Measurements from ENCODE around the gene BICD1. TPM values are rescaled to one million over a fixed set of nuclear protein-coding genes. Genes with fewer than 3 reads are reported as not detected.
"Not testable (repeated sequence)": the region's sequence is repeated elsewhere in the genome, so short reads cannot be mapped to it uniquely, and the experiment has no call there.

The BICD1 gene
- total RNA-seq, 1 donor from 2014 or later = 38.6 TPM

DNA sequence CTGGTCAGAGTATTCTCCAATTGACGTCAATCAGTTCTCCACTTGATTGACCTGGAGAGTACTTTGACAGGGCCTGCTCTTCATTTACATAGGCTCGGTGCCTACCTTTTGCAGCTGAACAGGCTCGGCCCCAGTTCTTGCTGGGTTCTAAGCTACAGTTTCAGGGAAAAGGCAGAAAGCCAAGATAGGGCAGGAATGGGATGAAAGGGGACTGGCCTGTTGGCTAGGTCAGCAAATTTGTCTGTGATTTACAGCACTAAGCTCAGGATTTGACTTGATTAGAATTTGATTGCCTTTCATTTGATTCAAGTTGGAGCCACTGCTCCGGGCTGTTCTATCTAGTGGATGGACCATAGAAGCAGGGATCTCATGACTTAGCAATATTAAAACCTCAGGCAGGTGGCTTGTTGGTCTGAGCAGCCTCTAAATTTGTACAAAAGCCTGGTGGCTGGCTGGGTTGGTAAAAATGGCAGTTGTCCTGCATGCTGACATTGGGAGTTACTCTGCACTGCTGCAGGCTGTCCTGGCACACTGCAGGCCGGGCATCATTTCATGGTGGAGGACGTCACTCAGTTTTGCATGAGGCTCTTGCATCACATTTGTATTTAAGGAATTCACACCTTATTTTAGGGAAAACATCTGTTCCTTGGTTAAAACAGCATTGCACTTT lies 71.8 kb downstream of the BICD1 start:
- Mint-ChIP-seq H3K36me3 (peaks cover 4% of the 10 kb centered on the region), H3K27me3 (ENCODE audit: low read depth) (no peaks in the 10 kb centered on the region), H3K4me3 (no peak overlapping the region), H3K4me1 (peaks cover 15% of the 10 kb centered on the region), H3K9me3 (no peaks in the 10 kb centered on the region), H3K27ac (no peak overlapping the region)
- TF ChIP-seq, protein P1, sequence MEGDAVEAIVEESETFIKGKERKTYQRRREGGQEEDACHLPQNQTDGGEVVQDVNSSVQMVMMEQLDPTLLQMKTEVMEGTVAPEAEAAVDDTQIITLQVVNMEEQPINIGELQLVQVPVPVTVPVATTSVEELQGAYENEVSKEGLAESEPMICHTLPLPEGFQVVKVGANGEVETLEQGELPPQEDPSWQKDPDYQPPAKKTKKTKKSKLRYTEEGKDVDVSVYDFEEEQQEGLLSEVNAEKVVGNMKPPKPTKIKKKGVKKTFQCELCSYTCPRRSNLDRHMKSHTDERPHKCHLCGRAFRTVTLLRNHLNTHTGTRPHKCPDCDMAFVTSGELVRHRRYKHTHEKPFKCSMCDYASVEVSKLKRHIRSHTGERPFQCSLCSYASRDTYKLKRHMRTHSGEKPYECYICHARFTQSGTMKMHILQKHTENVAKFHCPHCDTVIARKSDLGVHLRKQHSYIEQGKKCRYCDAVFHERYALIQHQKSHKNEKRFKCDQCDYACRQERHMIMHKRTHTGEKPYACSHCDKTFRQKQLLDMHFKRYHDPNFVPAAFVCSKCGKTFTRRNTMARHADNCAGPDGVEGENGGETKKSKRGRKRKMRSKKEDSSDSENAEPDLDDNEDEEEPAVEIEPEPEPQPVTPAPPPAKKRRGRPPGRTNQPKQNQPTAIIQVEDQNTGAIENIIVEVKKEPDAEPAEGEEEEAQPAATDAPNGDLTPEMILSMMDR (IDR thresholded peaks at IDR 0.05; ENCODE audit: unreplicated experiment) = no peak
- no peak for DNase-seq (ENCODE audit: low spot score in 2 of 2, unreplicated experiment in 2 of 2)

DNA sequence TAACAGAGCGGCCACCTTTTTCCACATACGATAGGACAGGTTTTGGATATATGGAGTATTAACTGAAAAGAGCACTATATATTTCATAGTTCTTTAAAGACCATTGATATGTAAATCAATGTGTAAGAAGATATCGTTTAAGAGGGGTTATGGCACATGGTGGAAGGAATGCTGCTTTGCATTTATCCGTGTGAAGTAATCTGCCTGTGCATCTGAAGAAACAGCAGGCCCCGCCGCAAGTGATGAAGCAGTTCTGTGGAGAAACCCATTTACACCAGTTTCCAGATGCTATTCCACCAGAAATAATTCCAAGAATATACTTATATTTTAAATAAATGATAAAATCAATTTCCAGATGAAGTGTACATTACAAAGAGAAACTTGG lies 72.4 kb downstream of the BICD1 start:
- Mint-ChIP-seq H3K27ac (no peak overlapping the region), H3K27me3 (ENCODE audit: low read depth) (no peaks in the 10 kb centered on the region), H3K4me3 (no peak overlapping the region), H3K9me3 (no peaks in the 10 kb centered on the region), H3K36me3 (peaks cover 4% of the 10 kb centered on the region), H3K4me1 (peaks cover 15% of the 10 kb centered on the region)
- TF ChIP-seq, protein P1 (IDR thresholded peaks at IDR 0.05; ENCODE audit: unreplicated experiment) = no peak
- no peak for DNase-seq (ENCODE audit: low spot score in 2 of 2, unreplicated experiment in 2 of 2)

DNA sequence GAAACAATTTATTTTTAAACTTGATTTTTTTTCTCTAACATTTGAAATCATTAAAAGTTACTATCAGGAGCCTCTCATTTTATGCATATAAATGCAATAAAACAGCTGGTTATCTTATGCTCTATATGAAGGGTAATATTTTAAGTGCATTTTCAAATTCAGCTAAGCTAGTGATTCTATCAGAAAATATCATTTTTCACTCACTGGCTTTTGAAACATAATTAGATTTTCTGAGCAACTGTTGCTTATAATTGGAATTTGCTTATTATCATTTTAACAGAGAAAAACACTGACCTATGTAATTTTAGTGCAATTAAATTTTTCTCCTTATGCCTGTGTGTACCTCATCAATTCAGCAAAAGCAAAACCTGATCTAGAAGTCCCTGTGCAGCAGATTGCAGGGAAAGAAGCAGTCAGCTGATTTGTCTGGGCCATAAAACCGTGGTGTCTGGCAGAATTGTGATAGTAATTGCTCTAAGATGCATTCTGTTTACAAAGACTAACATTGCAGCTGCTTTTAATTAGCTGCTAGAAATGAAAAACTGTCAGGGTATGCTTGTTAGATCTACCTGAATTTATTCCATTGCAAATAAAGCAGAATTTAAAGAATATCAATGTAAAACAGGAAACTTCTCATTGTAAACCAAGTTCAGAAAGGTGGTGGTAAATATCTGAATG lies 75.0 kb downstream of the BICD1 start:
- Mint-ChIP-seq H3K27me3 (ENCODE audit: low read depth) (no peaks in the 10 kb centered on the region), H3K27ac (no peak overlapping the region), H3K4me3 (no peak overlapping the region), H3K36me3 (no peaks in the 10 kb centered on the region), H3K9me3 (no peaks in the 10 kb centered on the region), H3K4me1 (peaks cover 15% of the 10 kb centered on the region)
- no peak for DNase-seq (ENCODE audit: low spot score in 2 of 2, unreplicated experiment in 2 of 2)
- TF ChIP-seq, protein P1 (IDR thresholded peaks at IDR 0.05; ENCODE audit: unreplicated experiment) = no peak

DNA sequence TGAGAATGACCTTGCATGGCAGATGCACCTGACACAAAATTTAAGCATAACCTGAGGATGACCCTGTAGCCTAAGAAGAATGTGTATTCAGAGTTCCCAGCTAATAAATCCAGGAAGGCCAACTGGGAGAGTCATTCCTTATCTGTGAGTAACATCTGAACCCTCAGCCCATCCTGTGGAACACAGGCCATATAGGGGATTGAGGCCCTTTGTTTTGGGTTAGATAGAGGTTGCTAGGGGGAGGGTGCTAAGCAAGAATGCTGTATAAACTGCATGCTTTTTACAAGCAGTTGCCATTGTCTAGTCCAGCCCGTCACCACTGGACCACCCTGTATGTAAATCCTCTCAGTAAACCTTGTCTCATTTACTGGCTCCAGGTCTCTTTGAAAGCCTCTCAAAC lies 77.0 kb downstream of the BICD1 start:
- Mint-ChIP-seq H3K27ac (no peak overlapping the region), H3K27me3 (ENCODE audit: low read depth) (no peaks in the 10 kb centered on the region), H3K9me3 (no peaks in the 10 kb centered on the region), H3K36me3 (no peaks in the 10 kb centered on the region), H3K4me3 (no peak overlapping the region), H3K4me1 (peaks cover 15% of the 10 kb centered on the region)
- no peak for DNase-seq (ENCODE audit: low spot score in 2 of 2, unreplicated experiment in 2 of 2)
- TF ChIP-seq, protein P1 (IDR thresholded peaks at IDR 0.05; ENCODE audit: unreplicated experiment) = no peak

DNA sequence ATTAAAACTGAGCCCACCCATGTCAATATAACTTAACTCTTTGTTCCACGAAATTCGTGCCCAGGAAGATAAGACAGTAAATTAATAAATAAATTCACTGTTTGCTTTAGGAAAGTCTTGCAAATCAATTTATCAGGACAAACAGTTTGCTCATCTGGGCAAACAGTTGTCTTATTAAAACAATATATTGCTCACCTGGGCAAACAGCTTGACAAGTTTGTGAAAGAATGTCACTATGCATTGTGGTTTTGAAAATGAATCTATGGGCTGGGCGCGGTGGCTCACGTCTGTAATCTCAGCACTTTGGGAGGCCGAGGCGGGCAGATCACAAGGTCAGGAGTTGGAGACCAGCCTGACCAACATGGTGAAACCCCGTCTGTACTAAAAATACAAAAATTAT lies 80.5 kb downstream of the BICD1 start:
- not testable (repeated sequence) for DNase-seq (ENCODE audit: low spot score in 2 of 2, unreplicated experiment in 2 of 2); H3K27me3 Mint-ChIP-seq (ENCODE audit: low read depth); H3K36me3 Mint-ChIP-seq; H3K4me3 Mint-ChIP-seq; H3K9me3 Mint-ChIP-seq; H3K4me1 Mint-ChIP-seq; H3K27ac Mint-ChIP-seq

DNA sequence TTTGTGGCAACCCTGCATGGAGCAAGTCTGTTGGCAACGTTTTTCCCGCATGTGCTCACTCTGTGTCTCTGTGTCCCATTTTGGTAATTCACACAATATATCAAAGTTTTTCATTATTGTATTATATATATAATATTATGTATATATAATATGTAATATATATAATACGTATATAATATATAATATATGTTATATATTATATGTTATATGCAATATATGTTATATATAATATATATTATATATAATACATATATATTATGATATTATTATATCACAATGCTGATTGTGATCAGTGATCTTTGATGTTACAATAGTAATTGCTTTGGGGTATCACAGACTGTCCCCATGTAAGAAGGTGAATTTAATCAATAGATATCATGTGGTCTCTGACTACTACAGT lies 84.8 kb downstream of the BICD1 start:
- DNase-seq (ENCODE audit: low spot score in 2 of 2, unreplicated experiment in 2 of 2) = no peak
- Mint-ChIP-seq H3K4me3 (no peak overlapping the region), H3K36me3 (peaks cover 38% of the 10 kb centered on the region), H3K27me3 (ENCODE audit: low read depth) (no peaks in the 10 kb centered on the region), H3K9me3 (peaks cover 39% of the 10 kb centered on the region), H3K4me1 (no peaks in the 10 kb centered on the region), H3K27ac (no peak overlapping the region)
- TF ChIP-seq, protein P1 (IDR thresholded peaks at IDR 0.05; ENCODE audit: unreplicated experiment) = no peak
